PC-3 (cell line): Measurements from ENCODE around the gene SPHK2.

Experiments used
- CTCF ChIP-seq: fragments of 300-600 bp; sonication (generic); conservative IDR thresholded peaks from 2 replicates; pipeline ENCODE4 v1.5.1; 2017; ENCODE audit warnings: antibody characterized with exemption, low read depth, mild to moderate bottlenecking, low read length
- EZH2 ChIP-seq: fragments of 300-600 bp; sonication (generic); IDR thresholded peaks from one replicate; pipeline ENCODE4 v1.6.1; 2017; ENCODE audit warnings: antibody characterized with exemption, mild to moderate bottlenecking, low read length; ENCODE audit not compliant: unreplicated experiment
- EZH2phosphoT487 ChIP-seq: fragments of 300-600 bp; sonication (generic); IDR thresholded peaks from 2 replicates; pipeline ENCODE4 v1.6.1; 2018; ENCODE audit warnings: mild to moderate bottlenecking, antibody characterized with exemption, low read length, borderline replicate concordance

- TF ChIP-seq EZH2phosphoT487: no peak
- no peak for TF ChIP-seq CTCF
- TF ChIP-seq EZH2: no peak
Measured at GRCh38 chr19:48635263-48635965, 16.1 kb downstream of the SPHK2 start.
